Stimulated activated CD8-positive, alpha-beta memory T cell treated with anti-CD3 and anti-CD28 coated beads, Interleukin-7, amount 100 ng/mL, for 24 hours (primary cell): ENCODE data around the gene AASDH.
"Not testable (repeated sequence)": the region's sequence is repeated elsewhere in the genome, so short reads cannot be mapped to it uniquely, and the experiment has no call there.

ENCODE experiments used
- DNase-seq: peaks from one replicate; pipeline ENCODE4 v3.0.0-alpha.2; 2020; ENCODE audit warnings: low read depth

AASDH gene

GRCh38 chr4:56400560-56400959 lies 13.3 kb upstream of the AASDH start:
- no peak for DNase-seq

- no peak for DNase-seq
Observed at GRCh38 chr4:56391270-56391669, 4.0 kb upstream of the AASDH start.

- no peak for DNase-seq
Observed at GRCh38 chr4:56389558-56389957, 2.3 kb upstream of the AASDH start.

GRCh38 chr4:56388306-56388705 lies 1.0 kb upstream of the AASDH start:
- no peak for DNase-seq

- no peak for DNase-seq
Observed at GRCh38 chr4:56386091-56386490, 1.2 kb downstream of the AASDH start.

- DNase-seq = no peak
Observed at GRCh38 chr4:56375458-56375857, 11.8 kb downstream of the AASDH start.

- no peak for DNase-seq
Observed at GRCh38 chr4:56374956-56375355, 12.3 kb downstream of the AASDH start.

DNA sequence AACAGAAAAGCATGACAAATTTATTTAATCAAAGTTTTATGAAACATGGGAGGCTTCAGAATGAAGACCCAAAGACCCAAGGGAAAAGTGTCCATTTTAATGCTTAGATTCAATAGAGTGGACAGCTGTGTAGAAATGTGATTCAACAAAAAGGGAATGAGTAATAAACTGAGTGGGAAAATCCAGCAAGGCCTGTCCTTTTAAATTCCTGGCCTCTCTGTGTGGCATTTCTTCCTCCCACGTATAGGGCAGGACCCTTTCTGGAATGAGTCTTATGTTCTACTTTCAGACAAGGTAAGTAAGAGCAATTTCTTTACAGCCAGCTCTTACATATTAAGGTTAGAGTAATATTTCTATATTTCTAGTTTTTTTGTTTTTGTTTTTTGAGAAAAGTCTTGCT lies 14.5 kb downstream of the AASDH start:
- DNase-seq = no peak

DNA sequence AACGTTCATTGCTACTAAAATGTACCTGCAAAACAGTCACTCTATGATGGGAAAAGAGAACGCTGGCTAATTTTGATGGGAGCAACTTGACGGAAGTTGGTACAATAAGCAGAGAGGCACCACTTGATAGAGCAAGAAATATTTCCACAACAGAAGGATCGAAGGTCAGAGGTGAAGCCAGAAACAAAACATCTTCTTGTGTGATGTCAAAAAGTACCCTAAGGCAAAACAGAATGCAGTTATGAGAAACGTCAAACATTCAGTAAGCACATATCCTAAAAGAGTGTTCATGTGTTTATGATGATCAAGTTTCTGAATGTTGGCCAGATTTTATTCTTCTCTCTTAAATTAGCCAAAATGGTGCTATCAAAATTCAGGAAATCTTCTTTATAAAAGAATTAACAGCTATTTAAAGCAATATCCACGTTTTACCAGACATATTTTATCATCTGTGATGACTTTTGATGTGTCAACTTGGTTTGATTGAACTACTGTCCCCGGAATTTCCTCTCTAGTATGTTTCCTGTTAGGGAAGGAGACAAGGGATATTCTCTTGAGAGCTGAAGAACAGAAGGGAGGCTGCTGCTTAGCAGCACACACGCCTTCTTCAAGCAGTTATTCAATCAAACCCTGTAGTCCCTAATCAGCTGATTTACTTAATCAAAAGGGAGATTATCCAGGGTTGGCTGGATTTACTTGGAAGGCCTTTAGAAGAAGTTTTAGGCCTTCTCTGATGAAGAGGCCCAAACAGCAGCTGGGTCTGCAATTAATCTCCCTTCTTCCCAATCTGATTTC lies 15.7 kb downstream of the AASDH start:
- no peak for DNase-seq

GRCh38 chr4:56370377-56370776 lies 16.9 kb downstream of the AASDH start:
- no peak for DNase-seq

GRCh38 chr4:56362981-56363380 lies 24.3 kb downstream of the AASDH start:
- DNase-seq = not testable (repeated sequence)

DNA sequence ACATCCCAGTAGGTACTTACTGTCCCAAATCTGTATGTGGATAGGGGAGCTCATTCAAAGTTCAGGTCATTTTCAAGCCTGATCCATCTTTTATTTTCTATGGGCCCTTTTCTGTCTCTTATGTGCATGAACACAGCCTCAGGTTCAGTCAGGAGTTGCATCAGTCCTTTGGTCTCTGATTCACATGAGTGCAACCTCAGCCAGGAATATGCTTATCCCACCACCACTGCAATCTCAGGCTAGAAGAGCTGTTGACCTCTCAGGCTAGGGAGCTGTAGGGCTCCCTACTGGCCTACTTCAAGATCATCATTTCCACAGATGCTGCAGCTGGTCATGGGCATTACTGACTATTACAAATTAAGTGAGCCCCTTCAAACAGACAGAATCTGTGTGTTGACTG lies 27.2 kb downstream of the AASDH start:
- no peak for DNase-seq

DNA sequence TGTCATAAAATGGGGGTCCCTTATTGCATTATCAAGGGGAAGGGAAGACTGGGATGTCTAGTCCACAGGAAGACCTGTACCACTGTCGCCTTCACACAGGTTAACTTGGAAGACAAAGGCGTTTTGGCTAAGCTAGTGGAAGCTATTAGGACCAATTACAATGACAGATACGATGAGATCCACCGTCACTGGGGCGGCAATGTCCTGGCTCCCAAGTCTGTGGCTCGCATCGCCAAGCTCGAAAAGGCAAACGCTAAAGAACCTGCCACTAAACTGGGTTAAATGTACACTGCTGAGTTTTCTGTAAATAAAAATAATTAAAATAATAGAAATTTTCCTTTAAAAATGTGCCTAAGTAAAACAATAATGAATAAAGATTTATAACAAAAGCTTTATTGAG lies 30.6 kb downstream of the AASDH start:
- DNase-seq = no peak

- DNase-seq = no peak
Observed at GRCh38 chr4:56348576-56348975, 38.7 kb downstream of the AASDH start.

- no peak for DNase-seq
Observed at GRCh38 chr4:56345458-56345857, 41.8 kb downstream of the AASDH start.

DNA sequence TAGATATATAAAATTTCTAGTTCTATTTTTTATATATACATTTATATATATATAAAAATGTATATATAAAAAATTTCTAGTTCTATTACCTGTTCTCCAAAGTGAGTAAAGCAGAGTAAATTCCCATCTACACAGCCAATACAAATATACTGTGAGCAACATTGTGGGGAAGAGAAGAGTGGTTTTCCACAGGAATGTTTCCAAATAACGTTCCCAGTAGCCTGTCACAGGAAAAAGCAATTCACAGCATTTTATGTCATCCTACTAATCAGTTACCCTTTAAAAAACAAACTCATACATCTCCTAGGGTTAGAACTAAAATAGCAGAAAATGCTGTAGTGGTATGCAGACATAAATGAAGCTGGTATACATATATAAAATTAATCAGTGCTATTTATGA lies 44.5 kb downstream of the AASDH start:
- no peak for DNase-seq

DNA sequence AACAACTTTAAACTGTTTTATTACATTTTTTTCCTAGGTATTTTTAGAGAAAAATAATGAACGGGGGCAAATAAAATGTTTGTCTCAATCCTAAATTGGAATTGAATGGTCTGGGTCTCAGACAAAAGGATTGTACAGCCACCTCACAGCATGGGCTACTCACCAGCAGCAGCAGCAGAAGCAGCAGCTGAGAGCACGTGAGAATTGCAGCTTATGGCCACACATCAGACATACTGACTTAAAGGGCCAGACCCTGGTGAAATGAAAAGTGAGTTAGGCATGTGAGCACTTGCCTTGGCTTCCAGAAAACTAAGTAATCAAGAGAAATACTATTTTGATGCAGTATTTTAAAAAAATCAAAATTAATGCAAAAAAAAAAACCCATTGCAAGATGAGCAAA lies 56.6 kb downstream of the AASDH start:
- DNase-seq = no peak

- DNase-seq = no peak
Observed at GRCh38 chr4:56326363-56326762, 60.9 kb downstream of the AASDH start.

DNA sequence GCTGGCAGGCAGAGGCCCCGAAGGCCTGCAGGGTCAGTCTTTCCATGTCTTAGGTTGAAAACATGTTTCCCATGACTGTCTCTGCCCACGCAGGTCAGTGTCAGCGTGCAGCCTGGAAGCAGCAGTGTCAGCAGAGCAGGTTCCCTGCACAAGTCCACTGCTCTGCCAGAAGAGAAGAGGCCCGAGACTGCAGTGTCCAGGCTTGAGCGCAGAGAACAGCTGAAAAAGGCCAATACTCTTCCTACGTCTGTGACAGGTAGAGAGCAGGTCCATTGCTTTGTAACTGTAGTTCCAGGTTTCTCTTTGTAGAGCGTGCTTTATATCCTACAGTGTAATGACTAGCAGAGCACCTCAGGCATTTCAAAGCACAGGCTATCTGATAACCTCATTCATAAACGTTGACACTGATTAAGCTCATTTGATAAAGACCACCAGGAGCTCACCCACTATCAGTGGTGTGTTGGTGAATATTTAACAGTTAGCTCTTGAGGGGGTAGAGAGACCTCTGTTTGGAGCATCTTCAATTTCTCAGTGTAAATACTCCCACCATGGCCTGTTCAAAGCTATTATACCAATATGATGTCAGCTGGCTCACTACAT lies 63.2 kb downstream of the AASDH start:
- DNase-seq = no peak

GRCh38 chr4:56323327-56323726 lies 64.0 kb downstream of the AASDH start:
- no peak for DNase-seq

DNA sequence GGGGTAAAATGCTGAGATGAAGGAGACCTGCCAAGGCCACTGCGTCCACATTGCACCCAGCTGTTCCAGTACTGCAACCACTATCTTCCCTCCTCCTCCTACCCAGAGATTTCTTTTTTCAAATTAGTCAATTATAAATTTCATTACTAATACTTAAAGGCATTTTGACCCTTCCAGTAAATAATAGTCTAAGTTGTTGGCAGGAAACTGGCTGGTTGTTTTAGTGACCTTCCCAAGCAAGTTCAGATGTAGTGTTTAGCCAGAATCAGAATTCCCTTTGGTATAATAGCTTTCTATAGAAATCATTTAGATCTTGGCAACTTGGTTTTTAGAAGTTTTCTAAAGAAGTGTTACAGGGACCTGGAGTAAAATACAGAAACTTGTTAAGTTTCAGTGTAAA lies 66.0 kb downstream of the AASDH start:
- no peak for DNase-seq

- DNase-seq = no peak
Observed at GRCh38 chr4:56320293-56320692, 67.0 kb downstream of the AASDH start.

DNA sequence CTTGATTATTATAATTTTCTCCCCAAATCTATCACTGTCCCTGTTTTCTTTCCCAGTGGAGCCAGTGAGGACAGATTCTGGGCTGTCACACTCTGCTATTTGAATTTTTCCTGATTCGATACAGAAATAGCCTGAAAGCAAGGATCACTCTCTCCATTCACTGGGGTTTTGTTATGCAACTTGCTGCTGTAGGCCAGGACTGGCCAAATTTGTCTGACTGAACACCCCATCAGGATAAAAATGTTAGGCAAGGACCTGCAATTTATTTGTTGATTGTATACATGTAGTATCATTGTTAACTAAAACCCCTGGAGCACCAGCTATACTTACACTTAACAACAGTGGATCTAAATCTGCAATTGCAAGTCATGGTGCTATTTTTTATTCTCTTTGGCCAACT lies 68.7 kb downstream of the AASDH start:
- no peak for DNase-seq

- DNase-seq = no peak
Observed at GRCh38 chr4:56317749-56318148, 69.5 kb downstream of the AASDH start.
